Lower lobe of right lung (tissue), 2 donors: ENCODE measurements around the gene TMEM204. TPM values are rescaled to one million over a fixed set of nuclear protein-coding genes. Genes with fewer than 3 reads are reported as not detected.

Source experiments
- ATAC-seq, 2 donors: fragments of 200-7000 bp; cut with Tn5 transposase; one replicate each; pipeline ENCODE4 v1.9.1; 2020 to 2022; ENCODE audit warnings: mild to moderate bottlenecking in 2 of 2, moderate library complexity in 2 of 2
- DNase-seq: peaks from one replicate; pipeline ENCODE4 v3.0.0-alpha.2; 2020
- H3K27ac ChIP-seq: fragments of 200-600 bp; one replicate; pipeline ENCODE4 v1.8.0; 2022
- H3K27me3 ChIP-seq: fragments of 200-600 bp; one replicate; pipeline ENCODE4 v1.8.0; 2022; ENCODE audit warnings: low read depth
- H3K36me3 ChIP-seq: fragments of 200-600 bp; one replicate; pipeline ENCODE4 v1.8.0; 2022; ENCODE audit warnings: mild to moderate bottlenecking
- H3K4me1 ChIP-seq: fragments of 200-600 bp; one replicate; pipeline ENCODE4 v1.8.0; 2022
- H3K4me3 ChIP-seq: fragments of 200-600 bp; one replicate; pipeline ENCODE4 v1.8.0; 2022; ENCODE audit warnings: mild to moderate bottlenecking
- H3K9me3 ChIP-seq: fragments of 200-600 bp; one replicate; pipeline ENCODE4 v1.8.0; 2022
- intact Hi-C: fragments of 100-400 bp; cut with DNase I; formaldehyde crosslinking; loops from one replicate; pipeline ENCODE4 v1.11.0; 2022
- total RNA-seq: library from RNA; stranded (reverse); fragmentation: NEBNext Ultra II Directional; extraction: Animal tissue kit (Norgen Biotek cat#: 25700); gene quantifications from one replicate; pipeline ENCODE4 v1.2.1, GENCODE V29; 2021
- TF ChIP-seq, protein P1 (sequence below): fragments of 200-600 bp; IDR thresholded peaks from one replicate; pipeline ENCODE4 v1.8.0; 2022; ENCODE audit warnings: antibody characterized with exemption, mild to moderate bottlenecking
- donor health status: DM: no; HTN: yes; CAD: no; lungs with severe emphysema.

Gene TMEM204
- total RNA-seq, 1 donor from 2014 or later, result 63.1 TPM

- H3K4me3 ChIP-seq, result no peak overlapping the region
- peaks cover 4% of the 10 kb centered on the region for H3K4me1 ChIP-seq
- no peaks in the 10 kb centered on the region for H3K27me3 ChIP-seq
- intact Hi-C loops, result no loop called here
- TF ChIP-seq, protein P1, sequence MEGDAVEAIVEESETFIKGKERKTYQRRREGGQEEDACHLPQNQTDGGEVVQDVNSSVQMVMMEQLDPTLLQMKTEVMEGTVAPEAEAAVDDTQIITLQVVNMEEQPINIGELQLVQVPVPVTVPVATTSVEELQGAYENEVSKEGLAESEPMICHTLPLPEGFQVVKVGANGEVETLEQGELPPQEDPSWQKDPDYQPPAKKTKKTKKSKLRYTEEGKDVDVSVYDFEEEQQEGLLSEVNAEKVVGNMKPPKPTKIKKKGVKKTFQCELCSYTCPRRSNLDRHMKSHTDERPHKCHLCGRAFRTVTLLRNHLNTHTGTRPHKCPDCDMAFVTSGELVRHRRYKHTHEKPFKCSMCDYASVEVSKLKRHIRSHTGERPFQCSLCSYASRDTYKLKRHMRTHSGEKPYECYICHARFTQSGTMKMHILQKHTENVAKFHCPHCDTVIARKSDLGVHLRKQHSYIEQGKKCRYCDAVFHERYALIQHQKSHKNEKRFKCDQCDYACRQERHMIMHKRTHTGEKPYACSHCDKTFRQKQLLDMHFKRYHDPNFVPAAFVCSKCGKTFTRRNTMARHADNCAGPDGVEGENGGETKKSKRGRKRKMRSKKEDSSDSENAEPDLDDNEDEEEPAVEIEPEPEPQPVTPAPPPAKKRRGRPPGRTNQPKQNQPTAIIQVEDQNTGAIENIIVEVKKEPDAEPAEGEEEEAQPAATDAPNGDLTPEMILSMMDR, result no peak
- DNase-seq (no peak), ATAC-seq (no peak)
- H3K9me3 ChIP-seq, result no peaks in the 10 kb centered on the region
- H3K27ac ChIP-seq, result no peak overlapping the region
- peaks cover 100% of the 10 kb centered on the region for H3K36me3 ChIP-seq
Measured at GRCh38 chr16:1557074-1557473, 23.6 kb downstream of the TMEM204 start.

DNA sequence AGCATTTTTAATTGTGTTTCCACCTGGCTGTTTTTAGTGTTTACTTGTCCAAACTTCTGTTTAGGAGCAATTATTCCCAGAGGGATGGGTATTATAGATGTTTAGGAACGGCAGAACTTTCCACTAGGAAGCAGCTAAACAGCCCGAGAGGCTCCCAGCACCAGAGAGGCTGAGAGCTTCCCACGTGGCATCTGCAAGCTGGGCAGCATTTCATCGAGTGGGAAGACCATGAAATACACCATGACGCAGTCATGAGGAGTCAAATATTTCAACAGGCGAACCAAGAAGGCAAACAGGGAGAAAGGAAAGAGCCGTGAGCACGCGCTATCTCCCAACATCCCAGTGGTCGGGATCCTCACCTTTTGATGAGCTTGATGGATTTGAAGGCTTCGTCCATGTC is 24.1 kb downstream of the TMEM204 start:
- TF ChIP-seq, protein P1, result no peak
- DNase-seq, result no peak
- Histone ChIP-seq H3K4me1 (no peaks in the 10 kb centered on the region), H3K4me3 (no peak overlapping the region), H3K36me3 (peaks cover 100% of the 10 kb centered on the region), H3K27ac (no peak overlapping the region), H3K27me3 (no peaks in the 10 kb centered on the region), H3K9me3 (no peaks in the 10 kb centered on the region)
- intact Hi-C loops, result no loop called here
- no peak for ATAC-seq

GRCh38 chr16:1559446-1559975 is 26.0 kb downstream of the TMEM204 start:
- Histone ChIP-seq H3K9me3 (no peaks in the 10 kb centered on the region), H3K27ac (no peak overlapping the region), H3K4me3 (no peak overlapping the region), H3K36me3 (peaks cover 99% of the 10 kb centered on the region), H3K27me3 (no peaks in the 10 kb centered on the region), H3K4me1 (no peaks in the 10 kb centered on the region)
- intact Hi-C loops, result no loop called here
- DNase-seq (no peak), ATAC-seq (peak in 1 of 2 donors; percentile 15)
- TF ChIP-seq, protein P1, result no peak

DNA sequence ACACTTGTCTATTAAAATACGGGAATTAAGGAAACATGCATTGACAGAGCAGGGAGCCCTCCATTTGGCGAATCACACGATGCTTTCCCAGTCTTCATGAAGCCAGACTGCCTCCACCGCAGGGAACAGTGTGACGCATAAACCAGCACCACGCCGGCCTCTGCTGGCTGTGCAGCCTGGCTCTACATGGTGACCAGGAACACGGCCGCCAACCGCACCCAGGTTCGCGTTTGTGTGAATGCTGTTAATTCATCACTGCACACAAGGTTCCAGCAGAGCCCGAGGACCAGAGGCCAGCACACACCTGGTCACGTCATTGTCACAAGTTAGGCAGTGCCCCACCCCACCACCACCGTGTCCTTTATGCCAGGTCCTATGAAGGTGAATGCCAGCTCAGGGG is 26.7 kb downstream of the TMEM204 start:
- DNase-seq, result no peak
- TF ChIP-seq, protein P1, result no peak
- H3K36me3 ChIP-seq, result peaks cover 96% of the 10 kb centered on the region
- intact Hi-C loops, result no loop called here
- H3K4me3 ChIP-seq, result no peak overlapping the region
- no peaks in the 10 kb centered on the region for H3K27me3 ChIP-seq
- H3K9me3 ChIP-seq, result no peaks in the 10 kb centered on the region
- no peaks in the 10 kb centered on the region for H3K4me1 ChIP-seq
- no peak for ATAC-seq
- H3K27ac ChIP-seq, result peak overlapping the region; percentile 18

DNA sequence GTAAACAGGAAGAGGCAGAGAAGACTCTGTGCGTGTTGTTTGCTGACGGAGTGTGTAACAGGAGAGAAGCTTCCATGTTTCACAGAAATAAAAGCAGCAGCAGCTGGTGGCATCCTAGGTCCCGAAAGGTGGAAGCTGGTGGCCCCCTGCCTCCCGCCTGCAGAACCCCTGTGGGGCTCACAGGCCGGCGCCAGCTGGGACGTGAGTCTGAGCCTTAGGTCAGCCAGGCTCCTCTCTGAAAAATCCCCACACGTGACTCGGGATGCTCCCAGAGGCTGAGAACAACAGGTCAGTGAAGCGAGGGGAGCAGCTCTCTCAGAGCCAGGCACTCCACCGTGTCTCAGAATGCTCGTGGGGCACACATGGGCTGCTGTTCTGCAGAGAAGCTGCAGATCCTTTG is 27.4 kb downstream of the TMEM204 start:
- intact Hi-C loops, result no loop called here
- Histone ChIP-seq H3K9me3 (no peaks in the 10 kb centered on the region), H3K36me3 (peaks cover 89% of the 10 kb centered on the region), H3K4me1 (no peaks in the 10 kb centered on the region), H3K27ac (no peak overlapping the region), H3K4me3 (no peak overlapping the region), H3K27me3 (no peaks in the 10 kb centered on the region)
- TF ChIP-seq, protein P1, result no peak
- ATAC-seq, result no peak
- no peak for DNase-seq
